Endodermal cell (in vitro differentiated cells): ENCODE data around the gene MGLL. TPM values are rescaled to one million over a fixed set of nuclear protein-coding genes. Genes with fewer than 3 reads are reported as not detected.

Experiments
- DNase-seq: peaks from one replicate; pipeline ENCODE4 v3.0.0-alpha.2; 2017
- H3K27ac ChIP-seq: 2 replicates; pipeline ENCODE4 v1.5.1; 2013; ENCODE audit warnings: mild to moderate bottlenecking, low read depth, low read length, moderate library complexity
- H3K27me3 ChIP-seq: 2 replicates; pipeline ENCODE4 v1.6.1; 2013; ENCODE audit warnings: mild to moderate bottlenecking, low read length, moderate library complexity; ENCODE audit not compliant: insufficient read depth, control insufficient read depth, poor library complexity, severe bottlenecking
- H3K36me3 ChIP-seq: 2 replicates; pipeline ENCODE4 v1.7.0; 2013; ENCODE audit warnings: mild to moderate bottlenecking, low read length, moderate library complexity; ENCODE audit not compliant: control insufficient read depth, insufficient read depth
- H3K4me1 ChIP-seq: one replicate; pipeline ENCODE4 v1.7.0; 2013; ENCODE audit warnings: low read length; ENCODE audit not compliant: control insufficient read depth, insufficient read depth
- H3K4me3 ChIP-seq: 2 replicates; pipeline ENCODE4 v1.5.1; 2013; ENCODE audit warnings: mild to moderate bottlenecking, low read length, moderate library complexity
- H3K9ac ChIP-seq: 2 replicates; pipeline ENCODE4 v1.6.1; 2013; ENCODE audit warnings: mild to moderate bottlenecking, low read length, moderate library complexity; ENCODE audit not compliant: poor library complexity, severe bottlenecking; ENCODE audit errors: extremely low read depth
- H3K9me3 ChIP-seq: 2 replicates; pipeline ENCODE4 v1.6.1; 2013; ENCODE audit warnings: mild to moderate bottlenecking, low read length, moderate library complexity; ENCODE audit not compliant: control insufficient read depth
- H3K27ac Mint-ChIP-seq: 2 replicates; pipeline ENCODE4 v1.8.0; 2020; ENCODE audit warnings: mixed read lengths
- H3K27me3 Mint-ChIP-seq: 2 replicates; pipeline ENCODE4 v1.8.0; 2021; ENCODE audit warnings: mild to moderate bottlenecking, mixed read lengths; ENCODE audit not compliant: insufficient read depth
- H3K36me3 Mint-ChIP-seq: 2 replicates; pipeline ENCODE4 v1.8.0; 2020; ENCODE audit warnings: low read depth, mixed read lengths
- H3K4me1 Mint-ChIP-seq: 2 replicates; pipeline ENCODE4 v1.8.0; 2020; ENCODE audit warnings: mixed read lengths
- H3K4me3 Mint-ChIP-seq: 2 replicates; pipeline ENCODE4 v1.8.0; 2020; ENCODE audit warnings: mild to moderate bottlenecking, moderate library complexity, mixed read lengths
- H3K9me3 Mint-ChIP-seq: 2 replicates; pipeline ENCODE4 v1.8.0; 2020; ENCODE audit warnings: mild to moderate bottlenecking, mixed read lengths
- WGBS, 2 experiments: methylation state at CpG; one replicate each; pipeline versions ENCODE4 v1.1.5 to v1.1.7; 2013; ENCODE audit warnings: missing lambda C conversion rate in 2 of 2, mixed read lengths in 1 of 2; ENCODE audit not compliant: insufficient coverage in 1 of 2, insufficient read length in 1 of 2; 5-methylcytosine and 5-hydroxymethylcytosine counted together
- total RNA-seq, 2 donors: library from RNA; stranded (reverse); fragmentation: NEBNext Ultra II Directional in 1 of 2; extraction: Animal tissue kit (Norgen Biotek cat#: 25700) in 1 of 2; gene quantifications; 2 replicates in 1 of 2; 3 replicates in 1 of 2; pipeline ENCODE4 v1.2.1, GENCODE V29; 2021
- TF ChIP-seq, protein P1 (sequence below): fragments of 200-600 bp; sonication (generic); conservative IDR thresholded peaks from 2 replicates; pipeline ENCODE4 v1.5.0; 2021; ENCODE audit warnings: antibody characterized with exemption, mild to moderate bottlenecking

MGLL gene
- total RNA-seq, 2 donors from 2014 or later: 0.22 TPM; not detected in 1

DNA sequence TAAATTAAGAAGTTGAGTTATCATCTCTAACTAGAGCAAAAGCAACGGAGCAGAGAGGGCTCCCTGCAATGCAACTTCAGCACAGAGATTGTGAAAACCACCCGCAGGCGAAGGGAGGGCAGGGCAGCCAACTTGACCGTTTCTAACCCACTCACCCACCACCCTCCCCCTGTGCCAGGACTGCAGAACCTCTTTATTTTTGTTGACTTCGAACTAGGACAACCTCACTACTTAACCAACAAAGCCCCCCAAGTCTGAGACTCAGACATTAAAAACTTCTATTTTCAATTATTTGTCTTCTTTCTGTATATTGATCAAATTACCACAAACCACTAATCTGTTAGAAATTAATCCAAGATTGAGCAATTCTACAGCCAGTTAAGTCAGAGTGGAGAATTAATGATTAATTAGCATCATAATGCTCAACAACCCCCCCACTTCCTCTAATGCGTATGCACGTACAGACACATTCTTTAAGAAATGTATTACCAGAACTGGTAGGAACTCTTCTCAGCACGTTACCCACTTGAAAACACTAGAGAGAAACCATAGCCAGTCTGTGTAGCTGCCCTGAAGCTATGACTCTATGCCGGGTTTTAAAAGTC lies 2.0 kb downstream of the MGLL start:
- H3K27me3 Mint-ChIP-seq: peaks cover 46% of the 10 kb centered on the region
- Histone ChIP-seq H3K4me3 (no peak overlapping the region), H3K4me1 (no peaks in the 10 kb centered on the region), H3K27me3 (peaks cover 47% of the 10 kb centered on the region), H3K9ac (no peak overlapping the region), H3K36me3 (no peaks in the 10 kb centered on the region), H3K9me3 (no peaks in the 10 kb centered on the region), H3K27ac (no peak overlapping the region)
- no peak overlapping the region for H3K27ac Mint-ChIP-seq
- peaks cover 6% of the 10 kb centered on the region for H3K4me1 Mint-ChIP-seq
- TF ChIP-seq, protein P1, sequence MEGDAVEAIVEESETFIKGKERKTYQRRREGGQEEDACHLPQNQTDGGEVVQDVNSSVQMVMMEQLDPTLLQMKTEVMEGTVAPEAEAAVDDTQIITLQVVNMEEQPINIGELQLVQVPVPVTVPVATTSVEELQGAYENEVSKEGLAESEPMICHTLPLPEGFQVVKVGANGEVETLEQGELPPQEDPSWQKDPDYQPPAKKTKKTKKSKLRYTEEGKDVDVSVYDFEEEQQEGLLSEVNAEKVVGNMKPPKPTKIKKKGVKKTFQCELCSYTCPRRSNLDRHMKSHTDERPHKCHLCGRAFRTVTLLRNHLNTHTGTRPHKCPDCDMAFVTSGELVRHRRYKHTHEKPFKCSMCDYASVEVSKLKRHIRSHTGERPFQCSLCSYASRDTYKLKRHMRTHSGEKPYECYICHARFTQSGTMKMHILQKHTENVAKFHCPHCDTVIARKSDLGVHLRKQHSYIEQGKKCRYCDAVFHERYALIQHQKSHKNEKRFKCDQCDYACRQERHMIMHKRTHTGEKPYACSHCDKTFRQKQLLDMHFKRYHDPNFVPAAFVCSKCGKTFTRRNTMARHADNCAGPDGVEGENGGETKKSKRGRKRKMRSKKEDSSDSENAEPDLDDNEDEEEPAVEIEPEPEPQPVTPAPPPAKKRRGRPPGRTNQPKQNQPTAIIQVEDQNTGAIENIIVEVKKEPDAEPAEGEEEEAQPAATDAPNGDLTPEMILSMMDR: peak; percentile 47
- 74 to 78% methylated on average over 9 of the region's 9 CpGs for WGBS, 2 experiments
- no peaks in the 10 kb centered on the region for H3K9me3 Mint-ChIP-seq
- H3K36me3 Mint-ChIP-seq: no peaks in the 10 kb centered on the region
- H3K4me3 Mint-ChIP-seq: no peak overlapping the region
- peak; percentile 50 for DNase-seq

DNA sequence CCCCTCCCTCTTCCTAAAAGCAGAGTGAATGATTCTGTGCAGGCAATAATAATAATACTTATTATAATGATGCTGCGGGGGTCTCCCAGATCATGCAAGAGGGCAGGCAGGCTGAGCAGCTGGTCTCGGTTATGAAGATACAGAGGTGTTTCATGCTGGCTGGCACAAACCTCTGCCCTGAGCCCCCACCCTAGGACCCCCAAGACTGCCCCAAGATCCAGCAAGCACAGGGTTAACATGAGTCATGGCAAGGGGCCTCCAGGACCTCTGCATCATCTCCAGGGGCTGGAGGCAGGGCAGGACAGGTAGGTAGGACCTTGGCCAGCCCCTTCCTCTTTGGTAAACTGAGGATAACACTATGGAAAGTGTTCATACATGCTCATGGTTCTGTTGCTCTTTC lies 2.7 kb downstream of the MGLL start:
- WGBS, 2 experiments: 94 to 100% methylated on average over 1 to 2 of the region's 2 CpGs
- Histone ChIP-seq H3K27ac (no peak overlapping the region), H3K4me1 (no peaks in the 10 kb centered on the region), H3K4me3 (no peak overlapping the region), H3K9me3 (no peaks in the 10 kb centered on the region), H3K9ac (no peak overlapping the region), H3K27me3 (peaks cover 48% of the 10 kb centered on the region), H3K36me3 (no peaks in the 10 kb centered on the region)
- H3K27me3 Mint-ChIP-seq: peaks cover 42% of the 10 kb centered on the region
- no peak overlapping the region for H3K4me3 Mint-ChIP-seq
- H3K9me3 Mint-ChIP-seq: no peaks in the 10 kb centered on the region
- H3K27ac Mint-ChIP-seq: no peak overlapping the region
- peak; percentile 31 for DNase-seq
- no peaks in the 10 kb centered on the region for H3K36me3 Mint-ChIP-seq
- TF ChIP-seq, protein P1: no peak
- peaks cover 6% of the 10 kb centered on the region for H3K4me1 Mint-ChIP-seq

DNA sequence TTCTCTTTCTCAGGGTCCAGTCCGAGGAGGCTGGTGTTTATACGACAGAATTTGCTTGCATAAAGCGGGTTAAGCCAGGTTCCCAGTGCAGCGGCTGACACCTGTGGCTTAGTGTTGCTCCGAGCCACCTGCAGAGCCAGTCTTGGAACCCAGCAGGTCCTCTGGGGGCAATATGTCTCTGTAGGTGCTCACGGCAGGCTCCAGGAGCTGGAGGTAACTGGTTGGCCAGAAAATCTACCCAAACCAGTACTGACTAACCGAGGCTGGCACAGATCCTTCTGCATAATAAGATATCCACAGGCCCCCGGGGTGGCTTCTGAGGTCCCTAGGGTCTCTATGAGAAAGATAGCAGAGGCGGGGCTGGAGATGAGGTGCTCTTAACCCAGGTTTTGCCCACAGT lies 3.2 kb downstream of the MGLL start:
- H3K36me3 ChIP-seq: no peaks in the 10 kb centered on the region
- Mint-ChIP-seq H3K9me3 (no peaks in the 10 kb centered on the region), H3K4me1 (peaks cover 6% of the 10 kb centered on the region), H3K36me3 (no peaks in the 10 kb centered on the region), H3K27me3 (peaks cover 38% of the 10 kb centered on the region), H3K27ac (no peak overlapping the region), H3K4me3 (no peak overlapping the region)
- H3K4me1 ChIP-seq: no peaks in the 10 kb centered on the region
- peaks cover 43% of the 10 kb centered on the region for H3K27me3 ChIP-seq
- no peak overlapping the region for H3K9ac ChIP-seq
- peak; percentile 52 for DNase-seq
- H3K4me3 ChIP-seq: no peak overlapping the region
- TF ChIP-seq, protein P1: no peak
- 91 to 94% methylated on average over 7 to 9 of the region's 9 CpGs for WGBS, 2 experiments
- no peaks in the 10 kb centered on the region for H3K9me3 ChIP-seq
- no peak overlapping the region for H3K27ac ChIP-seq
